HG03045 (cell line): Measurements from ENCODE around the gene PYGO1.
"Not testable (repeated sequence)": the region's sequence is repeated elsewhere in the genome, so short reads cannot be mapped to it uniquely, and the experiment has no call there.

ENCODE experiments used
- ATAC-seq: cut with Tn5 transposase; IDR thresholded peaks from one replicate; pipeline ENCODE4 v1.9.1; 2021; ENCODE audit warnings: mild to moderate bottlenecking, moderate library complexity; ENCODE audit not compliant: unreplicated experiment

Gene PYGO1, protein sequence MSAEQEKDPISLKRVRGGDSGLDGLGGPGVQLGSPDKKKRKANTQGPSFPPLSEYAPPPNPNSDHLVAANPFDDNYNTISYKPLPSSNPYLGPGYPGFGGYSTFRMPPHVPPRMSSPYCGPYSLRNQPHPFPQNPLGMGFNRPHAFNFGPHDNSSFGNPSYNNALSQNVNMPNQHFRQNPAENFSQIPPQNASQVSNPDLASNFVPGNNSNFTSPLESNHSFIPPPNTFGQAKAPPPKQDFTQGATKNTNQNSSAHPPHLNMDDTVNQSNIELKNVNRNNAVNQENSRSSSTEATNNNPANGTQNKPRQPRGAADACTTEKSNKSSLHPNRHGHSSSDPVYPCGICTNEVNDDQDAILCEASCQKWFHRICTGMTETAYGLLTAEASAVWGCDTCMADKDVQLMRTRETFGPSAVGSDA

DNA sequence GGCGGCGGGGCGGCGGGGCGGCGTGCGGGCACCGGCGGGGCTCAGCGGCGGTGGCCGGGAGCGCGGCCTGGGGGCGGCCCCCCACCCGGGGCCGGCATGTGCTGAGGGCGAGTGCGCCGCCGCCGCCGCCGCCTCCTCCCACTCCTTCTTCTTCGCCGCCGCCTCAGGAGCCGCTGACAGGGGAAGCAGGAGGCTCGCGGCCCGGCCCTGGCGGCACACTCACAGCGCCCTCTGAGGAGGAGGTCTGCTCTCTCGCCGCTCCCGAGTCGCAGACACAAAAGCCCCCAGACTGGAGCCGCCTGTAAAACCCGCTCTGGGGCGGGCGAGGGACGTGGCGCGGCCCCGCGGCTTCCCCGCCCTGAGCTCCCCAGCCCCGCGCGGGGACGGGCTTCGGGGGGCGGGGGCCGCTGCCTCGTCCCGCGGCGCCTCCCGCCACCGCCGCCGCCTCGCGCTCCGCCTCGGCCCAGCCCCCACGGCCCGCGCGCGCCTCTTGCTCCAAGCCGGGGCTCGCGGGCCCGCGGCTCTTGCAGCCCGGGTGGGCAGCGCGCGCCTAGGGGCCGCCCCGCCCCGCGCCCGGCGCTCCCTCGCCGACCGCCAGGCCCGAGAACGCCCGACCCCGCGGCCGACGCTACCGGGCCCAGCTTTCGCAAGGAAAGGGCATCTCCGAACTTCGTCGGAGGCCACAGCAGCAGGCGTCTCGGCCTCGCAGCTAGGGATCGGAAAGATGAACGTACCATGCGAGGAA lies at the start of gene PYGO1:
TSS of gene PYGO1 (minus strand) at position 276 of the 745 bp plus-strand sequence. CDS start 462 bp downstream, outside the sequence.
- ATAC-seq = no peak

DNA sequence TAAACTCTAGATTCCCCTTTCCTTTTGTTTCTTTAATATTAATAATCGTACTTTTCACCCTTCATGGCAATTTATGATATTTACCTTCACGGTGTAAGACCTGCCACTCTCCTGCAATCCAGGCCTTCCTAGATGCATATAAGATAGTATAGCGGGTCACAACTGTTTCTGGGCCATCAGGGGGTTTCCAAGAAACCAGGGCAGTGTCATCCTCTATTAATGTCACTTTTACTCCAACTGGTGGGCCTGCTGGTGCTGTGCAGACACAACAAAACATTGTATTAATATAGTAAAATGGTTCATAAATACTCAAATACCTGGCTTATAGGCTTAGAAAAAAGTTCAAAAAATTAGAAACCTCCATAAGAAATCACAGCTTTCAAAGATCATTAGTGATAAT lies 48.9 kb upstream of the PYGO1 start:
- no peak for ATAC-seq

DNA sequence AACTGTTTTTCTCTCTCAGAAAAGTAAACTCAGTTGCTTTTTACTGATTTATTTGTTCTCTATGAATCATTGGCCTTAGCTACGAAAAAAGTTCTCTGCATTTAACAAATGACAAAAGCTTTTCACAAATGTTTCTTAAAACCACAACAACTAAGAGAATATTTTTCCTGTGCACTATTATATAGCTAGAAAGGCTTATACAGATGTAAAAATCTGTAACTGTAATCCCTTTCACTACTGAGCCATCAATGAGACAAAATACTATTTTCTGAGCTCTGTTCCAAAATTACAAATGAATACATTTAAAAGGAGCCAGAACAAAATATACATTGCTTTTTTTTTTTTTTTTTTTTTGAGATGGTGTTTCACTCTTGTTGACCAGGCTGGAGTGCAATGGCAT lies 45.6 kb upstream of the PYGO1 start:
- ATAC-seq = no peak

DNA sequence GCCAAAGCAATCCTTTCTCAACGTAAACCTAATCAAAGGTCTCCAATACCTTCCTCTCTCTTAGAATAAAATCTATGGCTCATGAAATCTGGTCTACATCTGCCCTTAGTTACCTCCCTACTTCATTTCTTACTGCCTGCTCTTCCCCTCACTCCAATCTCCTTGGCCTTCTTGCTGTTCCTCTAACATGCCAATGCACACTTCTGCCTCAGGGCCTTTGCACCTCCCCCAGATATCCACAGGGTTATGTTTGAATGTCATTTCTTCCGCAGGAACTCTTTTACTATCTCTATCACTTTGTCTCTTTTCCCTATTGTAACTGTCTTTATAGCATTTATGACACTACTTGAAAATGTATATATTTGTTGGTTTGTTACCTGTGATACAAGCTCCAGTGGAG lies 44.3 kb upstream of the PYGO1 start:
- ATAC-seq = no peak

DNA sequence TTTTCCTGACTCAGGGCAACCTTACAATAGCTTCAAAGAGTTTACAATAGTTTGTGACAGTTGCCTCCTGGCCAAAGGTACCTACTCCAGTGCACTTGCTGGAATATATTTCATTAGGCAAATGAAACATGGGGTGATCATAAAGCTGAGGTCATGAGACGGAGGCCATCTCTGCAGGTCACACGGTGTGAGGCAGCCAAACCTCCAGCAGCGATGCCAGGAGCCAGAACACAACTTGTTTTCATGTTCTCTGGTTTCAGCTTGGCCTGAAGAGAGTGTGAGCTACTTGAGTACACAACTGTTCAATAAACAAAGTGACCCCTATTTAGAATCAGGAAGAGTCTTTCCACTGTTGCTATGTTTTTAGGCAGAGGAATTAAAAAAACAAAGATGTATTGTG lies 42.7 kb upstream of the PYGO1 start:
- no peak for ATAC-seq

DNA sequence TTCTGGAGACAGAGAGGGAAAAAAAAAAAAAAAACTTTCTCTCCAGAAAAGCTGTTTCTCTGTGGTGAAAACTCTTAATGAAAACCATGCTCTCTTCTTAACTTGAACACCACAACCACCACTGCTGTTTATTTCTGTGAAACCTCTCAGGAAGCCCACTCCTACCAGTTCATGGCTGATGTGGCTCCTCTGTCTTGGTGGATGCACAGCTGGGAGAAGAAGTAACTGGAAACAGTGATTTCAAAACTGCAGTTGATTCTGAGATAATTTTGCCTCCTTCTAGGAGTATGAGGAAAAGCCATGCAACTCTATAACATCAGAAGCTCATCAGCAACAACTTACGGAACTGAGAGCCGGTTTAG lies 40.2 kb upstream of the PYGO1 start:
- no peak for ATAC-seq

DNA sequence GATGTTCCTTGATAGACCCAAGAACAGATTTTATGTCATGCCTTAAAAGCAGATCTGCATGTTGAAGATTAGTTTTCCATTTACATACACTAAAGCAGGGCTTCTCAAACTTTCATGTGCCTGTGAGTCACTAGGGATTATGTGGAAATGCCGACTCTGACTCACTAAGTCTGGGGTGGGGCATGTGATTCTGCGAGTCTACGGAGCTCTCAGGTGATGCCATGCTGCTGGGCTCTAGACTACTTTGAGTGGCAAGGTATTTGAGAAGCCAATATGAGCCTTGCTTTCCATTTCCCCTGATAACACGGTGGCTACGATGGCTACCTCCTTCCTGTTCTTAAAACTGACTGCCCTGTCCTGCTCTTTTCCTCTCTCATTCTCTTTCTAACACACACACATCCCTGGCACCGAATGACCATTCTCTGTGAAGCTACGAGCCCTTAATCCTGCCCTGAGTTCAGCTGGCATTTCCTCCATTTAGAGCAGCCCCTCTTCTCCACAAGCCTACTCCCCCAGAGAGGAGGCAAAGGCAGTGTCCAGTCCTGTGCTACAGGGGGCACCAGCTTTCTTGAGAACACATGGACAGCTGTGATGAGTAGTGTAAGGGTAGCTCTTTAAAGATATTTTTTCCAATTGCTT lies 39.7 kb upstream of the PYGO1 start:
- ATAC-seq = no peak

DNA sequence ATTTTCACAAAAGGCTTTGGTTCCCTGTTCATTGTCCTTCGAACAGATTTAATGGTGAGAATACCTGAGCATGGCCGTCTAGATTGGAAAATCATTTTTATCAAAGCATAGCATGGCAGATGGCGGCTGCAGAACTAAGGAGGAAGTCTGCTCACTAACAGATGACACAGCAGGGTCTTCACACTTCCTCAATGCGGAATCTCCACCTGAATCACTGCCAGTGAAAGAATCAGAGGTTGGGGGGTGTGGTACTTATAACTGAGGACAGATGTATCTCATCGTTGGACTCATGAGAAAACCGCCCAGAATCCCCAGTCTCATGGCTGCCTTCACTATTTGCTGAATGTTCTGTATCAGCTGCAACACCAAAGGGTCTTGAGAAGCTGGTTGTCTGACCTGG lies 31.6 kb upstream of the PYGO1 start:
- no peak for ATAC-seq

DNA sequence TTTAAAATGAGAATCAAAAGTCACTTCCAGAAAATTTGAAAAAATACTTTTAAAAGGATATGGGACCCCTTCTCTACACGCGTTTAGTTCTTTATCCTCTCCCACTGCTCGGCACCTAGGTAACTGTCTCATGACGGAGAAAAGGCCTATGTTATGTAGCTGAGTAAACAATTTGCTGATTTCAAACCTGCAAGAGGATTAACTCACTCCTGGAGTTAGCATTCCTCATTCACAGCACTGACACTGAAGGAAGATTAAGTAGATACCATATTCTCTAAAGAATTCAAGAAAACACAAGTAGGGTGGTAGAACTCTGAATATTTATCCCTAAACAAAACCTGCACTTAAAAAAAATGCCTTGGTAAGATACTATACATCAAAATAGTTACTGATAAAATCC lies 30.2 kb upstream of the PYGO1 start:
- no peak for ATAC-seq

DNA sequence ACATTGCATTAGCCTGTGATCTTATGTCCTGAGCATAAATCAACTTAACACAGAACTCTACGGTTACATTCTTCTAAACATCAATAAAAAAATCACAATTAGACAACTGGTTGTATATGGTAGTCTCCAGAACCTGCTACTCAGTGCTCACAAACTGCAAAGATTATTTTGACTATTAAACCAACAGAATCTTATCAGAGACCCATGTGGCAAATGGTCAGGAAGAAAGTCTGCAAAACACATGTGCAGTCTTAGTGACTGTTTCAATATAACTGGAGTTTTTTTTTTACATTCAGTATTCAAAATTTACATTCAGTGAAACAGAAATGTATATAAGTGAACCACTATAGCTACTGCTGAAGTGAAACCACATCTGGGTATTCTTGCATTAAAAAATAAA lies 27.3 kb upstream of the PYGO1 start:
- ATAC-seq = no peak

DNA sequence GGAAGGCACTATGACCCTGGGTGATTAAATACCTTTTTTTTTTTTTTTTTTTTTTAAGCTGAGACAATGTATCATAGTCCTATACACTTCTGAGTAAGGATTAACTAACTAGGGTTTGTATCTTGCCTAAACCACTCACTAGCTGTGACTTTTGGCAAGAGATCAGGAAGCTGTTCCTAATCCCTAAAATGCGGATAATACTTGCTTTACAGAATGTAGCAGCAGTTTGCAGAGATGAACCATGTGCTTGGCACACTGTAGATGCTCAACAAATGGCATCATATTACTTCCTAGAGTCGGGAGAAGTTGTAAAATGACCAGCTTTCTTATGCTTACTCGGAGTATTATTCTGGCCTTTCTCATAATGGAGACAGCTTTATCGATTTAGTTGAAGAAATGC lies 25.6 kb upstream of the PYGO1 start:
- no peak for ATAC-seq

DNA sequence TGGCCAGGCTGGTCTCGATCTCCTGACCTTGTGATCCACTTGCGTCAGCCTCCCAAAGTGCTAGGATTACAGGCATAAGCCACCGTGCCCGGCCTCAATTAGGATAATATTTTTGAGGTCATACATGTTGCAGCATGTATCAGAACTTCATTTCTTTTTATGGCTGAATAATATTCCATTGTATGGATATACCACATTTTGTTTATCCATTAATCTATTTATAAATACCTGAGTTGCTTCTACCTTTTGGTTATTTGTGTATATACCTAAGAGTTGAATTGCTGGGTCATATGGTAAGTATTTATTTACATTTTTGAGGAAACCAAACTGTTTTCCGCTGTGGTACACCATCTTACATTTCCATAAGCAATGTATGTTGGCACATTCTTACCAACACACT lies 18.1 kb upstream of the PYGO1 start:
- ATAC-seq = no peak

DNA sequence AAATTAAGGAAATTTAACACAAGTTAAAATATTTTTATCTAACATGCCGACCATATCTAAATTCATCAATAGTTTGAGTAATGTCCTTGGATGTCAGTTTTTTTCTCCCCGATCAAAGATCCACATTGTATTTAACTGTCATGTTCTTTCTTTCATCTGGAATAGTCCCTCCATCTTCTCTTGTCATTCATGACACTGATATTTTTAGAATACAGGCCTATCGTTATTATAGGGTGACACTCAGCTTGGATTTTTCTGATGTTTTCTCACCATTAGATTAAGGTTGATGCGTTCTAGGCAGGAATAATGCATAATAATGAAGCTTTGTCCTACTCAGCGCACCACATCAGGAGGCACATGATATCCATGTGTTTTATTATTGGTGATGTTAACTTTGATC lies 13.2 kb upstream of the PYGO1 start:
- ATAC-seq = no peak

DNA sequence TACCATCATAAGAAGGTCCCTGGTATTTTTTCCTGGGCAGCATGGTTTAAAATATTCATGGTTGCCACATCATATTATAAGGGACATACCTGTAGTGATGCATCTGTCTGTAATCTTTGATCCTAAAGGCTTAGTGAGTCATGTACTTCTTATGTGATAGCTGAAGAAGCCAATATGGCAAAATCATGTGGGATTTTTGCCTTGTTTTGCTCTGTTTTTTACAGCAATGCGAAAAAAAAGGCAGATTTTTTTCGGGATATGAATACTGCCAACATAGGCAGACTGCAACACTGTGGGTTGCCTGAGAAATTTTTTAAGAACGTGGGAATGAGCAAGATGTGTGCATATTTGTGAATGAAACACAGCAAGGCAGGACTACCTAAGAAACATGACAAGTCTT lies 11.3 kb upstream of the PYGO1 start:
- no peak for ATAC-seq

DNA sequence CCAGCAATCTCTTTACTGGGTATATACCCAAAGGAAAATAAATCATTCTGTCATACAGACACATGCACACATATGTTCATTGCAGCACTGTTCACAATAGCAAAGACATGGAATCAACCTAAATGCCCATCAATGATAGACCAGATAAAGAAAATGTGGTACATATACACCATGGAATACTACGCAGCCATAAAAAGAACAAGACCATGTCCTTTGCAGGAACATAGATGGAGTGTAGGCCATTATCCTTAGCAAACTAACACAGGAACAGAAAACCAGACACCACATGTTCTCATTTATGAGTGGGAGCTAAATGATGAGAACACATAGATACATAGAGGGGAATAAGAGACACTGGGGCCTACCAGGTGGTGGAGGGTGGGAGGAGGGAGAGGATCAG lies 4.9 kb upstream of the PYGO1 start:
- ATAC-seq = not testable (repeated sequence)

DNA sequence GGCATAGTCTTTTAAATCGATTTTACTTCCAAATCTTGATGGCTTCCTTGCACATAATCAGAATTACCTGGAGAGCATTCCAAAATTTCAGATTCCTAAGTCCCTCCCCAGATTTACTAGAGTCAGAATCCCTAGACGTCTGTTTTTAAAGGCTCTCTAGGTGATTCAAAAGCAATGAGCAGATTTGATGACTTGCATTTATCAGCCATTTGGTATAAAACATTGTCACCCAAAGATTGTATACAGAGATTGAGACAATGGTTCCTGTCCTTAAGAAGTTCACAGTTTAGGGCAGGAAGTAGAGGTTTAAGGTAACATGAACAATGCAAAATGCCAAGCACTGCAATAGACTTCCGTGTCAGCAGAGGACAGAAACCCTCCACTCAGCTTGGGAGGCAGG lies 2.6 kb upstream of the PYGO1 start:
- no peak for ATAC-seq

DNA sequence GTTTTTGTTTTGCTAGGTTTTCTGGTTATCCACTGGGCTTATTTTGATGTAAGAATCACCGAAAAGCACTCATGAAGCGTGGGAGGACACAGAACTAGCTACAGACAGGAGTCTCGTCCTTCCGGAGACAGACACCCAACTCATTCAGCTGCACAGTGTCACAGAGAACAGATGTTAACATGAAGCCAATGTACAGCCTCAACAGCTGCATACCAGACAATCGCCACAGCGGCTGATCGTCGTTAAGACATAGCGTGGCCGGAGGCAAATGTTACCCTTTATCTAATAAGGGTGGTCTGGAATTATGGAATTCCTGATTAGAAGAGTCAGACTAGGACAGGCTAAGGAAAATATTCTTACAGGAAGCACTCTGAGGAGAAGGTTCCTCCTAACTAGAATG lies 1.1 kb upstream of the PYGO1 start:
- ATAC-seq = no peak

DNA sequence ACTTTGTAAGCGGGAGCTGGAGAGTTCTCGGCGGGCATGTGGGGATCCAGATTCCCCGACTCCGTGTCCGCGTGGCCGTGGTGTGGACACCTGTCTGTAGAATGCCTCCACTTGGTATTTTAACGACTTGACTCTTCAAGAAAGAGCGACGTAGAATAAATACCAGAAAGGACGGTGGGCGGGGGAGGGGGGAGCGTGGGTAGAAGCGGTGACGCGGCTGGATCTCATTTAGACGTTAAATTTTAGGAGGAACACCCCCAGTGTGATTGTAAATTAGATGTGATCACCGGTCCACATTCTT lies 620 bp upstream of the PYGO1 start:
- no peak for ATAC-seq

DNA sequence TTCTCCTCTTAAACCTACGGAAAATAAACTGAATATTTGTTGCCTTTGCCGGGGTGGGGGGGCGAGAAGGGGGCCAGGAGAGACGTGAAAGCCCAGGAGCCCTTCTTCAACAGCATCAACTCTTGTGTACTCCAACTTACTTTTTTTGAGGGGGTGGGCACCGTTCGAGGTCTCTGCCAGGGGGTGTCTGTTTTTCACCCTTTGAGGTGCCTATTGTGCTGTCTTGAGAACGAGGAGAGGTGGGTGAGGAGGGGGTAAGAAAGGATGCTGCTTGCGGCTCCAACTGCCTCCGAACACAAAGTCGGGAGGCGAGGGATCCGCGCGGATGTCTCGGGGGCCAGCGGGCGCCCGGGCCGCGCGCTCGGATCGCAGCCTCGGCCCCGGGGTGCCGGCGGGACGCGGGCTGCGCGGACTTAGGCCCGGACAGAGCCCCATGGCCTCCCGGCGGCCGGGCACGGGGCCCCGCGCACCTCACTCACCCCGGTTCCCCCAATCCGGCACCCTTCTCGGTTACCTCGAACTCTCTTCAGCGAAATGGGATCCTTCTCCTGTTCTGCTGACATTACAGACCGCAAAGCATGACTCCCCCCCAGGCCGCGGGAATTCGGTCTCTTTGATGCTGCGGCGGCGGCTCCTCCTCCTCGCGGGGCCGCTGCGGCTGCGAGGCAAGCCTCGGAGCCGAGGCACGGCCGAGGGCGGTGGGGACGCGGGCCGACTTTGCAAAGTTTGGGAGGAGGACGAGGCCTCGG lies 650 bp downstream of the PYGO1 start:
- no peak for ATAC-seq

DNA sequence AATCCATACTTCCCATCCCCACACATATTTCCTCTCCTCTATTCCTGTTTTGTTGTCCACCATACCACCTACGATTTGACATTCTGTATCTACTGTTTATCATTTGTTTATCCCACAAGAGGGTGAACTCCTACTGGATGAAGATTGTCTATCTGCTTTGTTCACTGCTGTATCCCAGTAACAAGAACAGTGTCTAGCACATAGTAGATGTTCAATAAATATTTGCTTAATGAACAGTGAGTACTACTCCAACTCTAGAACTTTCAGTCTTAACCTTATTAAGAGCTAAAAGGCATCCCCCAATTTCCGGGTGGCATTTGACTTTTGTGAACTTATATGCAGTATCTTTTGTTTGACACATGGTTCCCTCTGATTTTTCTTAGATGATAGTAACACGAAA lies 1.3 kb downstream of the PYGO1 start:
- ATAC-seq = no peak

DNA sequence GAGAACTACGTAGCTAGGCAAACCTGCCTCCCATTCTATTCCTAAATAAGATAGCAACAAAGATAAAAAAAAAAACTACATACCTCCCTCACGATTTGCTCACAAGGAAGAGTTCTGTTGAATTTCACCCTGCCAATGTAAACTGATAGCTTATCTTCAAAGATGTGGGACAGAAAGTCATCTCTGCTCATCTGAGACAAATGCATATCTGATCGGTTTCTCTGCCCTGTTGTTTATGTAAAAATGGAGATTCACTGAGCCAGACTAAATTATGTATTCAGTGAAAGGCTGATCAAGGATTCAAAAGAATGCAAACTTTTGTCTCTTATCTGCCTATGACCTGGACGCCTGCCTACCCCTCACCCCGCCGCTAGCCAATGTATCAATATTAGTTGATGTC lies 11.2 kb downstream of the PYGO1 start:
- ATAC-seq = no peak

DNA sequence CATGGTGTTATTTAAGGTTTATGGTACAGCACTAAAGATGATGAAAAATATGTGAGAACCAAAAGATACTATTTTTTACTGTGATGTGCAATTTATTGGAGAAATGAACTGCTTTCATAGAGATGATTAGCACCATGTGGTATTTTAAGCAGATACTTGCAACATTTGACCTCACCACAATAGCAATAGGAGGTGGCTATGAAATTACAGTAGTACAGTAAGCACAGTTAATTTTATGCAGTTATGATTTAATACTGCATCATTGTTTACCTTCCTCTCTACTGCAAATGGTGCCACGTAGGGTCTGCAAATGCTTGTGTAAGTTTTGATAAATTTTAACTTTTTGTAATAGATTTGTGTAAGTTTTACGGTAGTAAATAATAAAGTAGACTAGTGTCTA lies 14.0 kb downstream of the PYGO1 start:
- ATAC-seq = no peak
